ENCODE data around the gene ZBTB32.

The ZBTB32 gene

GRCh38 chr19:35702223-35703012 is 1.9 kb upstream of the ZBTB32 start:
- peak; percentile 88 for DNase-seq

GRCh38 chr19:35703343-35703742 is 1.0 kb upstream of the ZBTB32 start:
- no peak for DNase-seq

DNA sequence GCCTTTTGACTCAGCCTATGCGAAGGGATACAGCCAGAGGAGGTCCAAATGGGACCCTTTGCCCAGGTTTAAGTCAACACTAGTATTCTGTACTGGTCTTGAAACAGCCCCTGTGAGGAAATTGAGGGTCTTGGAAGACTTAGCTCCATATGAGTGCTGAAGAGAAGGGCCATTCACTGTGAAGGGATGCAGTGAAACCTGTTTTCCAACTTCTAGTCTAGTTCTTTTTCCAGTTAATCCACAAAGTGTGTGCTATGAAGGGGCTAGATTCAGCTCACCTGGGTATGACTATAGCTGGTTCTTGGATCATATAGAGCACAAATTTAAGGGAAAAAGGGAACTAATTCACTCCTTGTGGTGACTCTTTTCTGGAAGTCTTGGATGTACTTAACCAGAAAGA is 4.0 kb downstream of the ZBTB32 start:
- DNase-seq, result no peak

GRCh38 chr19:35710784-35711723 is 6.7 kb downstream of the ZBTB32 start:
- DNase-seq, result peak; percentile 45

GRCh38 chr19:35712567-35713505 is 8.5 kb downstream of the ZBTB32 start:
- DNase-seq, result peak; percentile 59

- no peak for DNase-seq
Observed at GRCh38 chr19:35713506-35713850, 9.1 kb downstream of the ZBTB32 start.

DNA sequence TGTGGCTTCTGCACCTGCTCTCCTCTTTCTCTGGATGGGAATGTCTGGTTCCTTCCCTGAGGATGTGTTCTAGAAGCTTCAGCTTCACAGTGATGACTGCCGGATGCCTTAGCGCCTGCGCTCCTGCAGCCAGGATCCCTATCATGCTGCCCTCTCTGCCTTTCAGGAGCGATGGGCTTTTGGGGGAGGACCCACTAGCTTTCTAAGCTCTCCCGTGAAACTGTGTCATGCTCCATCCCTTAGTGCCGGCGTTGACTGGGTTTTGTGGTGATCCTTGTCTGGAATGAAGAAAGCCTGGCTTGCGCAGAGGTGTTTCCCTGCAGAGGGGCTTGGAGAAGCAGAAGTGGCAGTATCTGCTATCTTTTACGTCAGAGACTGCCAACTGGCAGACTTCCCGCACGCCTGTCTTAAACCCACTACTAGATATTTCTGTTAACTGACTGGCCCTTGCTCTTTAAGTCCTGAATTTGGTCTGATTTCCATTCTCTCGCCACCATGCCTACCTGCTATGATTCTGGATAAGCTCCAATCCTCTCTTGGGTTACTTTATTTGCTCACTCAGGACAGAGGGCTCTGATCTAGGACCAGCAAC is 9.6 kb downstream of the ZBTB32 start:
- DNase-seq, result no peak

DNA sequence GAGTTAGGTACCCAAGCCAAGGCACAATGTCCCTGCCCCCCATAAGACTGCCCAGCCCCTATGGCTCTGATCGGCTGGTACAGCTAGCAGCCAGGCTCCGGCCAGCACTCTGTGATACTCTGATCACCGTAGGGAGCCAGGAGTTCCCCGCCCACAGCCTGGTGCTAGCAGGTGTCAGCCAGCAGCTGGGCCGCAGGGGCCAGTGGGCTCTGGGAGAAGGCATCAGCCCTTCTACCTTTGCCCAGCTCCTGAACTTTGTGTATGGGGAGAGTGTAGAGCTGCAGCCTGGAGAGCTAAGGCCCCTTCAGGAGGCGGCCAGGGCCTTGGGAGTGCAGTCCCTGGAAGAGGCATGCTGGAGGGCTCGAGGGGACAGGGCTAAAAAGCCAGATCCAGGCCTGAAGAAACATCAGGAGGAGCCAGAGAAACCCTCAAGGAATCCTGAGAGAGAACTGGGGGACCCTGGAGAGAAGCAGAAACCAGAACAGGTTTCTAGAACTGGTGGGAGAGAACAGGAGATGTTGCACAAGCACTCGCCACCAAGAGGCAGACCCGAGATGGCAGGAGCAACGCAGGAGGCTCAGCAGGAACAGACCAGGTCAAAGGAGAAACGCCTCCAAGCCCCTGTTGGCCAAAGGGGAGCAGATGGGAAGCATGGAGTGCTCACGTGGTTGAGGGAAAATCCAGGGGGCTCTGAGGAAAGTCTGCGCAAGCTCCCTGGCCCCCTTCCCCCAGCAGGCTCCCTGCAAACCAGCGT is 10.4 kb downstream of the ZBTB32 start:
- no peak for DNase-seq

GRCh38 chr19:35715355-35715809 is 11.0 kb downstream of the ZBTB32 start:
- DNase-seq, result no peak

DNA sequence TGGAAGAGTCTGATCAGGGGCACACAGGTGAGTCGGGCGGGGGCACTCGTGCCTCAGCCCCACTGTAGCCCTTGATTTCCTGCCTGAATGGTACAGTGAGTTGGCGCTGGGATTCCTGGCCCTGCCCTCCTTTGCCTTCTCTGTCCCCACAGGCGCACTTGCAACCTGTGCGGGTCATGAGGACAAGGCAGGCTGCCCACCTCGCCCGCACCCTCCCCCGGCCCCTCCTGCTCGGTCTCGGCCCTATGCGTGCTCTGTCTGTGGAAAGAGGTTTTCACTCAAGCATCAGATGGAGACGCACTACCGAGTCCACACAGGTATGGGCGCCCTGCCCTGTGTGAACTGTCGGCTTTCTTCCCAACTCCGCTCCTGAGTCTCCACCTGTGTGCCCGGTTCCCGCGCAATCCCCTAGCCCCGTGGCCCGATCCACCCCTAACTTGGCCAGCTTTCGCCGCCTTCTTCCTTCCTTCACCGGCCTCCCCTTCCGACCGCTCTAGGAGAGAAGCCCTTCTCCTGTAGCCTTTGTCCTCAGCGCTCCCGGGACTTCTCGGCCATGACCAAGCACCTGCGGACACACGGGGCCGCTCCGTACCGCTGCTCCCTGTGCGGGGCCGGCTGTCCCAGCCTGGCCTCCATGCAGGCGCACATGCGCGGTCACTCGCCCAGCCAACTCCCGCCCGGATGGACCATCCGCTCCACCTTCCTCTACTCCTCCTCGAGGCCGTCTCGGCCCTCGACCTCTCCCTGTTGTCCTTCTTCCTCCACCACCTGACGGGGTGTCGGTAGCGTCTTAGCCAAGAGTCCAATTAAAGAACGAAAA is 11.8 kb downstream of the ZBTB32 start:
- DNase-seq, result peak; percentile 40

DNA sequence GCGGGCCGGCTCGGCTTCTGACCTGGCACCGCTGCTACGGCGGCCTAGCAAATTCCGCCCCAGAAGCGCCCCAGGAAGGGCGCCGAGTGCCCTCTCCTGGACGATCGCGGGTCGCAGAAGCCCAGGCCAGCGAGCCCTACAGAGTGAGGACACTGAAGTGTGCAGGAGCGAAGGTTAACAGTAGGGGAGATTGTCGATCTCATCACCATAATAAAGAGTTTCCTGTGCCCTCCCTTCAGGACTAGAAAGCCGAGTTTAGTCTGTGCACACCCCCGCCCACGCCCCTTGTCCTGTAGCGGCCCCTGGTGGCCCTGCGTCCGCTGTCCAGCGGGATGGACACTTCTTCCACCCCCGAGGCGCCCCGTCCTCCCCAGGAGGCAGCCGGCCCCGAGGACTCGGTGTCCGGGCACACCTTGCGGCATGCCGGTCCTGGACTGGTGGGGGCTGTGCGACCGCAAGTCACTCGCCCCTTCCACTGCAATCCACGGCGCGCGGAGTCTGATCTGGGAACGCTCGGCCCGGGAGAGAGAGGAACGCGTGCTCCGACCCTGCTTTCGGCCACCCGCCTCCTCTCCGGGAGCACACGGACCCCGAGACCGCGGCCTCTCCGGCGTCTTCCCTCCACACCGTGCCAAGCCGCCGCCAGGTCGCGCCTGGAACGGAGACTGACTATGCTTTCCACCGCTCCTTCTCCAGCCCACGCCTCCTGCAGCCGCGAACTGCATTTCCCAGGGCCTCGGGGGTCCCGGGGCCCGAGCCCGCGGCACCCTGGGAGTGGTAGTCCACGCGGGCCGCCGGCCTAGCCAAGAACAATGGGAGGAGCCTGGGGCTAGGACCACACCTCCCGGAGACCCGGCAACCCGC is 12.7 kb downstream of the ZBTB32 start:
- DNase-seq, result peak; percentile 95

DNA sequence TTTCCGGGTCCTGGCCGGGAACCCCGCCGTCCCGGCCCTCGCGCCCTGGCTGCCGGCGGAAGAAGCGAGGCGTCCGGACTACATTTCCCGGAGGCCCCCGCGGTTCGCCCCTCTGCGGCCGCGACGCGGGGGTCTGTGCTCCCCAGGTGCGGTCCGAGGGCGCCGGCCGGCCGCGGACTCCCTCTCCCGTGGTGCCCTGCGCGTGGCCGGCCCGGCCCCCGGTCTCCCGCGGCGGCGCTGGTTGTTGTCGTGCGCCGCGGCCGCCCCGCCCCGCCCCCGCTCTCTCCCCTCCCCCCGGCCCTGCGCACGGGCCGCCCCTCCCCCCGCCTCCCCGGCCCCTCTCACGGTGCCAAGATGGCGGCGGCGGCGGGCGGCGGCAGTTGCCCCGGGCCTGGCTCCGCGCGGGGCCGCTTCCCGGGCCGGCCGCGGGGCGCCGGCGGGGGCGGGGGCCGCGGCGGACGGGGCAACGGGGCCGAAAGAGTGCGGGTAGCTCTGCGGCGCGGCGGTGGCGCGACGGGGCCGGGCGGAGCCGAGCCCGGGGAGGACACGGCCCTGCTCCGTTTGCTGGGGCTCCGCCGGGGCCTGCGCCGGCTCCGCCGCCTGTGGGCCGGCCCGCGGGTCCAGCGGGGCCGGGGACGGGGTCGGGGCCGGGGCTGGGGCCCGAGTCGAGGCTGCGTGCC is 13.4 kb downstream of the ZBTB32 start, which contains the start of gene KMT2B:
TSS of gene KMT2B (plus strand) at position 339 of the 680 bp plus-strand sequence. CDS start at position 355, 16 bp downstream.
- peak; percentile 58 for DNase-seq

DNA sequence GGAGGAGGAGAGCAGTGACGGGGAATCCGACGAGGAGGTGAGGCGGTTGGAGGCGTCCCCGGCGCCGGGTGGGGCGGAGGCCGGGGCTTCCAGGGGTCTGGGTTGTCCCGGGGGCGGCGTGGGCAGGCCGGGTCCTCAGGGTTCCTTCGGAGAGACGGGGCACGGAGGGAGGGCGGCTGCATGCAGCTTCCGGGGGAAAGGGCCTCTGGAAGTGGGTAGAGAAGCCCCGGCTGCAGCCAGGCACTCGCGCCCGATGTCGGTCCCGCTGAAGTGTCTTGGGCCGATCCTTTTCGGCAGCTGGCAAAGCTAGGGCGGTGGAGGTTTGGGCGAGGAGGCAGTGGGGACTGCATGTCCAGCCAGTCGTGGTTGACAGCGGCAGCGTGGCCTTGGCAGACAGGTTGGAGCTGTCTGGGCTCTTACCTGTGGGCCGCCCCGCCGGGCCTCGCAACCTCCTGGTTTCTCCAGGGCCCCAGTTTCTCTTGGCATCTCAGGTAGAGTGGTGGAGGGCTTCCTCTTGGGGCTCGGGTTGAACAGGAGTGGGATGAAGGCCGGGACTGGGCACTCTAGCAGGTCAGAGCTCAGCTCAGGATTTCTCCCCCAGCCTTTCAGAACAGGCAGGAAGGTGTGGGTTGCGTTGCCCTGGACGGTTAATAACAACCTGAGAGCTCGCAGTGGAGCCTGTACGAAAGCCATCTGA is 14.1 kb downstream of the ZBTB32 start:
- DNase-seq, result no peak

GRCh38 chr19:35719402-35720162 is 15.2 kb downstream of the ZBTB32 start:
- DNase-seq, result no peak

DNA sequence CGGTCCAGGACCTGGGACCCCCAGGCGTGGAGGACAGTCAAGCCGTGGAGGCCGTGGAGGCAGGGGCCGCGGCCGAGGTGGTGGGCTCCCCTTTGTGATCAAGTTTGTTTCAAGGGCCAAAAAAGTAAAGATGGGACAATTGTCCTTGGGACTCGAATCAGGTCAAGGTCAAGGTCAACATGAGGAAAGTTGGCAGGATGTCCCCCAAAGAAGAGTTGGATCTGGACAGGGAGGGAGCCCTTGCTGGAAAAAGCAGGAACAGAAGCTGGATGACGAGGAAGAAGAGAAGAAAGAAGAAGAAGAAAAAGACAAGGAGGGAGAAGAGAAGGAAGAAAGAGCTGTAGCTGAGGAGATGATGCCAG is 15.8 kb downstream of the ZBTB32 start:
- no peak for DNase-seq

GRCh38 chr19:35720648-35721047 is 16.3 kb downstream of the ZBTB32 start:
- no peak for DNase-seq

- DNase-seq, result no peak
Observed at GRCh38 chr19:35721374-35721773, 17.0 kb downstream of the ZBTB32 start.

DNA sequence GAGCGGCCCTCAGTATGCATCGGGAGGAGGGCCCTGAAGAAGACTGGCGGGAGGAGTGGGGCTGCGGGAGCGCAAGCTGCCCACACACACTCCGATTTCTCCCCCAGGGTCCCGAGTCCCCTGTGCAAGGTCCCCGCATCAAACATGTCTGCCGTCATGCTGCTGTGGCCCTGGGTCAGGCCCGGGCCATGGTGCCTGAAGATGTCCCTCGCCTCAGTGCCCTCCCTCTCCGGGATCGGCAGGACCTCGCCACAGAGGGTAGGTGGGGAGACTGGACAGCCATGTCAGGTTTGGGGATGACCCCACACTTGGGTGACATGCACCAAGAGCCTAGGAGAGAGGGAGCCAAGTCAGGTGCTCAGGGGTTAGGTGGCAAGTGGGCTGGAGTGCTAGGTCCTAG is 18.1 kb downstream of the ZBTB32 start:
- no peak for DNase-seq
